HT-29 (cell line): ENCODE results near the gene BCLAF1. TPM values are rescaled to one million over a fixed set of nuclear protein-coding genes. Genes with fewer than 3 reads are reported as not detected.
A peak's percentile ranks its signal among the peaks of the same experiment; 100 is the strongest.
"Not testable (repeated sequence)": the region's sequence is repeated elsewhere in the genome, so short reads cannot be mapped to it uniquely, and the experiment has no call there.

Experiments
- DNase-seq: peaks from one replicate; pipeline ENCODE4 v3.0.0-alpha.2; 2015; ENCODE audit warnings: low spot score
- total RNA-seq: library from RNA; depleted of rRNA; stranded (reverse); fragments of >200 nt; shearing (Covaris generic); gene quantifications from 2 replicates; pipeline ENCODE4 v1.2.3, GENCODE V29; 2014

The BCLAF1 gene
- total RNA-seq, 1 experiment from 2014 or later, result 60.2 TPM

- DNase-seq, result no peak
Measured at GRCh38 chr6:136309171-136309570, 19.5 kb upstream of the BCLAF1 start.

DNA sequence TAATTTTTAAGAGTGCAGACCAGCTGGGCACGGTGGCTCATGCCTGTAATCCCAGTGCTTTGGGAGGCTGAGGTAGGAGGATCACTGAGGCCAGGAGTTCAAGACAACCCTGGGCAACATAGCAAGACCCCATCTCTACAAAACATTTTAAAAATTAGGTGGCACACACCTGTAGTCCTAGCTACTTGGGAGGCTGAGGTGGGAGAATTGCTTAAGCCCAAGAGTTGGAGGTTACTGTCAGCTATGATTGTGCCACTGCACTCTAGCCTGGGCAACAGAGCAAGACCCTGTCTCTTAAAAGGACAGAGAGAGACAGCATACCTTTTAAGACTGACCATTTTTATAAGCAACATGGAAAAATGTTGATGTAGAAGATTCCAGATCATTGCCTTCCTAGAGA lies 18.8 kb upstream of the BCLAF1 start:
- DNase-seq, result not testable (repeated sequence)

- no peak for DNase-seq
Measured at GRCh38 chr6:136307351-136307750, 17.7 kb upstream of the BCLAF1 start.

DNA sequence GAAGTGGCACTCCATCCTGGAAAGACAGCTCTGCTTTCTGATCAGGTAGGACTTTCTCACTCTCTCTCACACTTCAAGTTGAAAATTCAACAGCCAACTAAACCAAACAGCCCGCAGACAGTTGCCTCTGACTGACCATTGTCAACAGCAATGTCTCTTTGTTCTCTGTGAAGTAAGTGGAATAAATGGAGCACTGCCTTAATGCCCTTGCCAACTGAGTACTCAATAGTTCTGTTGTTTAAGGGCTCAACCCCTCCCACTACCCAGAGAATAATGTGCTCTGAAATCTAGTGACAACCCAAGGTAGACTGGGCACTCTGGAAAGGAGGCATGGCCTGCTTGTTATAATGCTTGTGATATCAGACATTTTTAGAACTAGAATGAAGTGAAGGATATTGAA lies 16.8 kb upstream of the BCLAF1 start:
- DNase-seq, result no peak

DNA sequence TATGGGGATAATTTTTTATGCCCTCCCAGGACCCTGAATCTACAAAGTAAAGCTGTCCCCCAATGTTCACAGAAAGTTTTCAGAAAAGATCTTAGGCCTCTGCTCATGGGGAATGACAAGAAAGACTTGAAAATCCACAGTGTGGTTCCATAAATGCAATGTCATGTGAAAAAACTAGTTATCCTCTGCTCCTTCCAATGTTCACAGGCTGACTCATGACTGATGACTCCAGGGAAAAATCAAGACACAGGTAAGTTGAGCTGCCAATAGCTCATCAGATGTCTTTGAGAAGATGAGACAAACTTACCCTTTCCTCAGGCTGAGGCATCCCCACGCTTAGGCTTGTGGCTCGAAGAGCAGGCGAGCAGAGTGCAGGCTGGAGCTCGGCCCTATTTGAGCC lies 14.8 kb upstream of the BCLAF1 start:
- no peak for DNase-seq

DNA sequence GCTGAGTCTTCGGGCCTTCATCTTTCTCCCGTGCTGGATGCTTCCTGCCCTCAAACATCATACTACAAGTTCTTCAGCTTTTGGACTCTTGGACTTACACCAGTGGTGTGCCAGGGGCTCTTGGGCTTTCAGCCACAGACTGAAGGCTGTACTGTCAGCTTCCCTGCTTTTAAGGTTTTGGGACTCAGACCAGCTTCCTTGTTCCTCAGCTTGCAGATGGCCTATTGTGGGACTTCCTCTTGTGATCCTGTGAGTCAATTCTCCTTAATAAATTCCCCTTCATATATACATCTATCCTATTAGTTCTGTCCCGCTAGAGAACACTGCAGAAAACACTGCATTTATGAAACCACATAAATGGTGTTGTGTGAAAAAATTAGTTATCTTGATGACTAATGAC lies 13.9 kb upstream of the BCLAF1 start:
- DNase-seq, result no peak

GRCh38 chr6:136294621-136295020 lies 5.0 kb upstream of the BCLAF1 start:
- no peak for DNase-seq

DNA sequence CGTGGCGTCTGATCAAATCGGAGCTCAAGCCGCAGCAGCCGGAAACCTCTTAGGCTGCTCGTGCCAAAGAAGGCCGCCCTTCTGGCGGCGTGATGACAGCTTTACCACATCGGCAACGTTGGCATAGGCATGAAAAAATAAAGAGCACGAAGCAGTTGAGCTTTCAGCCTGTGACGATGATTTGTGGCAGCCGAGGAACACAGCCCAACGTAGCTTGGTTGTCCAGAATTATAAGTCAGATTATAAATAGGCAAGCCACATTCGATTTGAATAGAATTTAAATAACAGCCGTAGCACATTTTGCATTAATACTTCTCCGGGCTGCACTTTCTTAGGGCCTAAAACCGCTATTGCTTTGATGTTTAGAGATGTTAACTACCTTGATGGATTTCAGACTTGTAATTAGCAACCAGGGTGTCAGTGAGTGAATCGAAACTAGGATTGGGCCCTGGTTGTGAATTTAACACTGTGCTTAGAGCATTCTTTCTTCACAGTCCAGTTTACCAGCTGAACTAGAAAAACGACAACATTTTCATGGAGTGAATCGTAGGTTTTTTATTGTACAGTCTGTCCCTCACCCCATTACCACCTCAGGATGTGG lies 864 bp upstream of the BCLAF1 start:
- no peak for DNase-seq

DNA sequence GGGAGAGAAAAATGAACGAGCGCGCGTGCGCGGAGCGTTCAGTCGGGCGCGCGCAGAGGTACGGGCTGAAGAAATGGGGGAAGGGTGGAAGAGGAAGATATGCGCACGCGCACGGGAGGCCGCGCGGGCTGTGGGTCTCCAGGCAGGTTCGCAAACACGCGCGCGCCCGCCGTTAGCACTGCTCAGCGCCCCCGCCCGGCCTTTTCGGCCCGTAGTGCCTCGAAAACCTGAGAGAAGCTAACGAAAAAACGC lies 393 bp downstream of the BCLAF1 start:
- DNase-seq, result peak; percentile 92

GRCh38 chr6:136288566-136289326 lies 900 bp downstream of the BCLAF1 start:
- peak; percentile 79 for DNase-seq

DNA sequence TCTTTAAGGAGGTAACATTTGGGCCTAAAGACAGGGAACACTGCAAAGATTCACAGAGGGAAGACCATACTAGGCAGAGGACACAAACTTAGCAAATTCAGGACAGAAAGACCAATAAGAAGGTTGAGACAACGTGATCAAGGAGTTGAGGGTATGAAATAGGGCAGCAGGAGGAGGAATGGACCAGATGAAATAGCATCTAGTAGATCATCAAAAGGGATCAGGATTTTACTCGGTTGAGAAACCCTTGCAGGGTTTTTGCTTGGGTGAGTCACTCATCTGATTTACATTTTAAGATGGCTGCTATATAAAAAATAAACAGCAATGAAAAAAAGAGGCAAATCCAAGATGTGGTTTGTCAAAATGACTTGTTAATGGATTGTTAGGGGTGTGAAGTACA lies 4.7 kb downstream of the BCLAF1 start:
- no peak for DNase-seq

DNA sequence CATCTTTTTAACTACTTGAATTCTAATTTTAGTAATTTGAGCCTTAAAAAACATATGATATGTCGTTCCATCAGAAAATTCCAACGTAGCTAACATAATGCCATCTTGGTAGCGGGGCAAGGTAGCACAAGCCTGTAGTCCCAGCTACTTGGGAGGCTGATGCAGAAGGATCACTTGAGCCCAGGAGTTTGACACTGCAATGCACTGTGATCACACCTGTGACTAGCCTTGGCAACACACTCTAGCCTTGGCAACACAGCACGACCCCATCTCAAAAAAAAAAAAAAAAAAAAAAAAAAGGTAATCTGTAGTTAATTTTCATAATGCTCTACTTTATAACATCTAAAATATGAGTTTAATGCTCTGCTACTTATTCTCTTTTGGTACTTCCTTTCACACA lies 6.7 kb downstream of the BCLAF1 start:
- no peak for DNase-seq

DNA sequence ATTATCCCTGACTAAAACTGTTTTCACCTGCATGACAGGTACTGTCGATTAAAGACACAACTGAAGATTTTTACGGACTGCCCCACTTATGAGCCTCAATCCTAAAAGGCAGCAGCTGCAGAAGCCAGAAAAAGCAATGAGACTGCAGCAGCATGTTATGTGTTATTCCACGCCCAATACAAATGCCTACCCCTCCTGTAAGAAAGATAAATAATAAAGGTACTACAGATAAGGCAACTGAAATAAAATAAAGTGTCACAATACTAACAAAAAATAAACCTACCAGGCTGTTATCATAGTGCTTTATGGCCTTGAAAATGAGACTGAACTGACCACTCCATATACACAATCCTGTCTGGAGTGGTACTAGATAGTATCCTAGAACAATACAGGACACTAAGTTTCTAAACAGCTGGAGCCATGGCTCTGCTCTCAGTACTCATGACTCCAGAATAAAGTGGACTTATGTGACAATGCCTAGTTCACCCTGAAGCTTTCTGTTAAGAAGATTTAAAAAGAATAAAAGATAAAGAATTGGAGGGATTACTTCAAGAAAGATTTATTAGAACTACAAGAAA lies 9.5 kb downstream of the BCLAF1 start:
- no peak for DNase-seq

DNA sequence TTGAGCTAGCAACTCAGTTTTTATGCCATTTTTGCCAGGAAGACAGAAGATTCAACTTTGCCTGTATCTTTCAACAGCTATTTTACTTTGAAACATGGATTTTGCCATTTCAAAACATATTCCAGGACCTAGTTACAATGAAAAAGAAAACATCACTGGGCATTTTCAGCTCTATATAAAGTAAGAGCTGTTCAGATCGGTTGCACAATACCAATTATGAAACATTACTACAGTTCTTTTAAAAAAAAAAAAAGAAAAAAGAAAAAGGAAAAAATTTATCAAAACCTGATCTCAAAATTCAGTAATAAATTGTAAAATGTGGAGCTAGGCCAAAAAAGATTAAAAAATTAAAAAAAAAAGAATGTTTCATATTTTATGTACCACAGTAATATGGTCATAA lies 15.6 kb downstream of the BCLAF1 start:
- DNase-seq, result no peak

DNA sequence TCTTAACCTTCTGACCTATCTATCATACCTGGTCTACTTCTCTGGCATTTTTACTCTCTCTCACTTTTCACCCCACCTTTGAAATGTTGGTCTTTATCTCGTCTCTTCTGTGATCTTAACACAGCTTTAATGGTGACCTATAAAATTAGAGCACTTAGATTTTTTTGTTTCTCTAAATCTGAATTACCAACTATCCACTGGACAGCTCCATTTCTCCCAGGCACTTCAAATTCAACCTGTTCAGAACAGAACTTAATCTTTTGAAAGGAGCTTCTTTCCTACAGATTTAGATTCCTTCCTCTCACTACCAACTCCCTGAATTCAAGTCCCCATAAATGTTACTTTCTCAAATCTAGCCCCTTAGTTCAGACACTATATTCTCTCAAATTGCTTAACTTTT lies 24.5 kb downstream of the BCLAF1 start:
- DNase-seq, result no peak

DNA sequence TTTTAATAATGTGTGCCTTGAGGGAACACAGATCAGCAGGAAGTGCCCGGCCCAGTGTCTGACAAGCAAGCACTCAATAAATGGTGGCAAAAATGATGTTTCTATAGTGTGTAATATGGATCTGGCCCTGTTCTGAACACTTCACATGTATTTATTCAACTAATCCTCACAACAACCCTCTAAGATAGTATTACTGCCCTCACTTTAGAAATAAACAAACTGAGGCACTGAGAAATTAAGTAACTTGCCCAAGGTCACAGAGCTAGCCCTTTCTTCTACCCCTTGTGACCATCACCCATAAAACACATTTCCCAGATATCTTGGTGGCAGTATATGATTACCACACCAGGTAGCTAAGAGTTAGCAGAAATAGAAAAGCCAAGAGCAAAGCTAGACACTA lies 26.7 kb downstream of the BCLAF1 start:
- DNase-seq, result no peak

DNA sequence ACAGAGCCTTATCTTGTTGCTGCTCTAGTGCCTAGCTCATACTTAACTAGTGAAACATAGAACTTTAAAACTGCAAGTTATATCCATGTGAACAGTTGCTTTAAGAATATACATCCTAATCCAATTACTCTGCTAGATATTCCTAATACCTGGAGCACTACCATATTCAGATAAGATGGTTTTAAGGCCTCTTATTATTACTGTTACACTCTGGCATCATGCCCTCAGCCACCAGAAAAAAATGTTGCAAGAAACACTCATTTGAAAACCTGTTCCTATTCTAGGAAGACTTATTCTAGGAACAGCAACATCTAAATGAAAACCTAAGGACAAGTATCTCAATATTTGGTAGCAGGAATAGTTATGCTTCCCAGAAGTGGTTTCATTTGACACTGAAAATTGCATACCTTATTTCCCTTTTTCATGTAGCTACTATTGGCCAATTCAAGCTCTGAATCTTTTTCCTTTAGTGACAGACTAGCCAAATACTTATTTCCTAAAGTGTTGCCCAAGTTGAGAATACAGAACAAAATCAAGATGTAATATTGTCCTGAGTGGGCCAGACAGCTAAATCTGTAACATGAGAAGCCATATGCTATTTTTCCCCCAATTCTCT lies 34.7 kb downstream of the BCLAF1 start:
- no peak for DNase-seq

- no peak for DNase-seq
Measured at GRCh38 chr6:136253734-136254133, 35.9 kb downstream of the BCLAF1 start.

DNA sequence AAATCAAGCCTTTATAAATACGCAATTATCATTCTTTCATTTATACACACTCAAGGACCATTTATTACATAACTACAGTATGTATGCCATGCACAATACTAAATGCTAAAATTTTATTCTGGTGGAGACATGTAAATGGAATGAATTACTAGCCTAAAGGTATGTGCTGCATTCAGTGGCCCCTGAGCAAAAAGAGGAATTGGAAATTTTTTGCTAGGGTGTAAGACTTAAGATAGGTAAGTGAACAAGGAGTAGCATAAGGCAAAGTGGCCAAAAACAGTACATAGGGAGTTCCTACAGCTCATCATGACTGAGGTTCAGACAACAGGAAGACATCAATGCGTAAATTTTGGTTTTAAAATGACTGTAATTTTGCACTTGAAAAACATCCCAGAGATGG lies 37.2 kb downstream of the BCLAF1 start:
- DNase-seq, result no peak

GRCh38 chr6:136251394-136251793 lies 38.3 kb downstream of the BCLAF1 start:
- peak; percentile 17 for DNase-seq

DNA sequence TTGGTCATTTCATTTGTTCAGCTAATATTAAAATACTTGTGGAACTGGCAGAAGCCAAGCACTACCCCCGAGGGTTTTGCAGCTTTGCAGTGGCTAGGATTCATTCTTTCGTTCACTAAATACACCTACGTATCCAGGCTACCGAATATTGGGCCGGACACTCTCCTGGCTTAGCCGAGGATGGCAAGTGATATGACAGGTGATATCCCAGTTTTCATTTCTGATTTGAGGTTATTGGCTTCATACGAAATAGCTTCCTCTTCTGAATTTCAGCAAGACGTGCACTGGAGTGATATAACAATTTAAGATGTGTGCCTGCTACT lies 39.0 kb downstream of the BCLAF1 start:
- DNase-seq, result no peak

- DNase-seq, result peak; percentile 98
Measured at GRCh38 chr6:136249811-136250685, 39.6 kb downstream of the BCLAF1 start, which contains the start of gene MTFR2. MTFR2 (minus strand) TSS chr6:136250311; CDS start chr6:136249099, 1,212 bp downstream.
